Upper lobe of left lung (tissue), 4 donors: ENCODE results near the gene CR1L.
"Not testable (repeated sequence)": the region's sequence is repeated elsewhere in the genome, so short reads cannot be mapped to it uniquely, and the experiment has no call there.

Source experiments
- EP300 ChIP-seq, 4 donors: sonication (generic); formaldehyde crosslinking; IDR thresholded peaks; one replicate each; pipeline ENCODE4 v1.5.1; 2017; ENCODE audit warnings: antibody characterized with exemption in 4 of 4, control low read depth in 2 of 4
- POLR2A ChIP-seq, 4 donors: fragments of 450-650 bp; IDR thresholded peaks; one replicate each; pipeline ENCODE4 v1.5.1; 2016 to 2017; ENCODE audit warnings: antibody characterized with exemption in 4 of 4, mild to moderate bottlenecking in 2 of 4
- POLR2AphosphoS5 ChIP-seq, 2 donors: sonication (generic); formaldehyde crosslinking; IDR thresholded peaks; one replicate each; pipeline ENCODE4 v1.5.1; 2017; ENCODE audit warnings: antibody characterized with exemption in 2 of 2
- TF ChIP-seq, protein P1 (sequence below), 6 experiments: fragments of 450-650 bp in 4 of 6; fragments of 200-600 bp in 2 of 6; sonication (generic) in 2 of 6; IDR thresholded peaks; one replicate each; pipeline ENCODE4 v1.5.1; 2016 to 2019; ENCODE audit warnings: antibody characterized with exemption in 6 of 6

DNA sequence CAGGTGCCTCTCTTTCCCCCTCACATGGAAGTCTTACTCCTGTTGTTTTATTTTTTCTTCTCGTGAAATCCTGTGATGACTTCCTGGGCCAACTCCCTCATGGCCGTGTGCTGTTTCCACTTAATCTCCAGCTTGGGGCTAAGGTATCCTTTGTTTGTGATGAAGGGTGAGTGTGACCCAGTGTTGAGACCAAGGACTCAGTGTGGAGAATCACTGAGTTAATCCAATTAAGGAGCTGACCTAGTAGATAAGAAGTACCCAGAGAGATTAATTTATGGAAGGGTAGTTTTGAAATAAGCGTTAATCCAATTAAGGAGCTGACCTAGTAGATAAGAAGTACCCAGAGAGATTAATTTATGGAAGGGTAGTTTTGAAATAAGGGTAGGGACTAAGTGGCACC, 67.8 kb downstream of the CR1L start:
- TF ChIP-seq, protein P1, sequence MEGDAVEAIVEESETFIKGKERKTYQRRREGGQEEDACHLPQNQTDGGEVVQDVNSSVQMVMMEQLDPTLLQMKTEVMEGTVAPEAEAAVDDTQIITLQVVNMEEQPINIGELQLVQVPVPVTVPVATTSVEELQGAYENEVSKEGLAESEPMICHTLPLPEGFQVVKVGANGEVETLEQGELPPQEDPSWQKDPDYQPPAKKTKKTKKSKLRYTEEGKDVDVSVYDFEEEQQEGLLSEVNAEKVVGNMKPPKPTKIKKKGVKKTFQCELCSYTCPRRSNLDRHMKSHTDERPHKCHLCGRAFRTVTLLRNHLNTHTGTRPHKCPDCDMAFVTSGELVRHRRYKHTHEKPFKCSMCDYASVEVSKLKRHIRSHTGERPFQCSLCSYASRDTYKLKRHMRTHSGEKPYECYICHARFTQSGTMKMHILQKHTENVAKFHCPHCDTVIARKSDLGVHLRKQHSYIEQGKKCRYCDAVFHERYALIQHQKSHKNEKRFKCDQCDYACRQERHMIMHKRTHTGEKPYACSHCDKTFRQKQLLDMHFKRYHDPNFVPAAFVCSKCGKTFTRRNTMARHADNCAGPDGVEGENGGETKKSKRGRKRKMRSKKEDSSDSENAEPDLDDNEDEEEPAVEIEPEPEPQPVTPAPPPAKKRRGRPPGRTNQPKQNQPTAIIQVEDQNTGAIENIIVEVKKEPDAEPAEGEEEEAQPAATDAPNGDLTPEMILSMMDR (IDR thresholded peaks at IDR 0.05) = not testable (repeated sequence)
- TF ChIP-seq POLR2AphosphoS5, EP300, POLR2A (IDR thresholded peaks at IDR 0.05): not testable (repeated sequence)
